Effector CD8-positive, alpha-beta T cell (primary cell): ENCODE results near the gene SH3BGR.
"Not testable (repeated sequence)": the region's sequence is repeated elsewhere in the genome, so short reads cannot be mapped to it uniquely, and the experiment has no call there.

Experiments used
- DNase-seq: peaks from one replicate; lab custom pipeline; 2025; lab: John Stamatoyannopoulos, UW

Gene SH3BGR

DNA sequence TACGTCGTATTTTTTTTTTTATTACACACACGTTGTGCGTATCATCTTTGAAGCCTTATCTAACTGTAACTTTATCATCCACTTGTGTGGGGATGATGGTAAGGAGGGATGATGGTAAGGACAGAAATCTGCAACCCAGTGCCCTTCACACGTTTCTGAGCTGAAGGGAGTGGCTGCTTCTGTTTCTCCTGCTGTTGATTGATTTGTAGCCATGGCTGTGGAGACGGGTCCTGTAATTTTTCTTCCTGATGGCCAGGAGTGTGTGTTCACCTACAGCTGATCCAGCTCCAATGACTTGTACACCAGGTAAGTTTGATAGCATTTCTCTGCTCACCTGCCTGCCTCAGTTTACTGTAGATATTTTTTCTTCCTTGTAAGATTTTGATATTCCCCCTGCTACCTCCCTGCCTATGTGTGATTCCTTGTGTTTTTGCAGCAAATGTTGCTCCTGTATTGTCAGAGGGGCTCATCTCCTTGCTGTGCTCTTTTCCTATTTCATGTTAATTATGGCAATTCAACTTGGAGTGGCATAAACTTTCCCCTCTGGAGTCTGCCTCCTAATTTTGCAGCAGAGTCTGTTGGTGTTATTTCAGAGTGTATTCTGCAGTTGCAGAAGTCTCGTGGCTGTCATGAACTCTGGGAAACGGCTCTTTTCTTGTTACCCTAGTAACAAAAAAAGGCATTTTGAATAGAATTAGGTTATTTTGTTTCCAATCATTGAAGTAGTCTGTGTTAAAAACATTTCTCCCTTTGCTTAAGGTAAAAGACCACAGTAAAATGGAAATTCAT, 64.1 kb downstream of the SH3BGR start:
- DNase-seq = no peak

DNA sequence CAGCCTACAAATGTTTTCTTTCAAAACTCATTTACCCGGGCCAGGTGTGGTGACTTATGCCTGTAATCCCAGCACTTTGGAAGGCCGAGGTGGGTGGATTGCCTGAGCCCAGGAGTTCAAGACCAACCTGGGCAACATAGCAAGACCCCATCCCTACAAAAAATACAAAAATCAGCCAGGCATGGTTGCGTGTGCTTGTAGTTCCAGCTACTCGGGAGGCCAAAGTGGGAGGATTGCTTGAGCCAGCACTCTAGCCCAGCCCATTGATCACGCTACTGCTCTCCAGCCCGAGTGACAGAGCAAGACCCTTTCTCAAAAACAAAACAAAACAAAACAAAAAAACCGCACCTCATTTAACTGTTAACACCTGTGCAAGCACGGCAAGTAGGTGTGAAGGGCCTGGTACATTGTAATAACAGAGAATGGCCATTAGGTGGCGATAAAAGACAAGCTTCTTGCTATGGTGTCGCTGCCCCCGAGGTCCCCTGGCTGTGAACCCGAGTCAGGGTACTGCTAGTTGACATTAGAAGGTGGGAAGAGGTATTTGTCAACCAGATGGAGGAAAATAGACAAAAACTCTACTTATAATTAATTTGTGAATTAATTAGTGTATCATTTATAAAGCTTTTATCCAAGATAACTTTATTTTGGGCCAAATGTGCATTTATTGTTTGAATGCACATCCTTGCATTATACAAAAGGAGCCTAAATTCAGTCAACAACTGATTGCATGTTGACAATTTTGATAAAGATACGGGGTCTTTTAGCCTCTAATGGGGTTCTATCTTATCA, 66.5 kb downstream of the SH3BGR start:
- peak; percentile 2 for DNase-seq

DNA sequence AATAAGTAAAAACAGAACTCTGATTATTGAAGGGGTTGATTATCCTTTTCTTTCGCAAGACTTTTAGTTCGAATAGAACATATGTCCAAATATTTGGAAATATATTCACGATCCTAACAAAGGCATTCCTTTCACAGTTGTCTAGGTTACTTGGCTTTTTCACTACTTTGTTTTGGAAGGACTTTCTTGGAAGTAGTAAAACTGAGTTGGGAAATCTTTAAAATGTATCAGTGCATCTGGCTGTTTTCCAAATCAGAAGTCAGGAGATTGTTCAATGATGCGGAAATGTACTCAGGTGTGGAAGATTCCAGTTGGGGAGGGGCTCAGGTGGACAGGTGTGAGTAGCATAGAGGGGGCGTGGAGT, 67.1 kb downstream of the SH3BGR start:
- DNase-seq = no peak

DNA sequence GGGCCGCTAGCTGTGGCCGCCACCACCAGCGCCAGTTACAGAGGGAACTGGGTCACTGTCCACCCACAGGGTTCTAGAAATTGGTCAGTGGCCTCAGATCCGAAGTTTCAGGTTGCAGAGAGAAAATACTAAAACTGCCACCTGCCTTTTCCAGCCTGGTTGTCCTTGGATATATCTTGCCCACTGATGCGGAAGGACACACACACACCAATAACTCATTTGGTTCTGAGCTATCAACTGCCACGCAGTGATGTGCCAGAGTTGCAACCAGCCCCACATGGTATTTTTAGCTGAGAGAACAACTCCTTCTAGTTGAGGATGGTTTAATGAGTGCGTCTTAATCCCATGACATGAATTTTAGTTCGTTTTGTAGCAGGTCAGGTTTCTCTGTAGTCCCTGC, 68.1 kb downstream of the SH3BGR start:
- DNase-seq = no peak

DNA sequence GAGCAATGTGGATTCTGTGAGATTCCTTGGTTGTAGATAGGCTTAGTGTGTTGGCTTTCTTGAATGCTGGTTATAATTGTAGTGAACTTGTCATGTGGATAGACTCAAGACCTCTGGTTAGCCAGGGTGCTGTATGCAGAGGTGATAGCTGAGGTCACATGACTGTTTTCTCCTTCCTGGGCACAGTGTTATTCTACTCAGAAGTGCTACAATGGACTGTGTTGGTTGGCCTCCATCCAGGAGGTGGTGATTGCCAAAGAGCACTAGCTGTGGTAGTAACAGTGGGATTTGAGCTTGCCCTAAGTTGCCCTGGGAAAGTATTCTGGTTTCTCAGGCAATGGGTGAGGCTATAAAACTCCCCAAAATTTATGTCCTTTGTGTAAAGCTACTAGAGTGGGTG, 71.6 kb downstream of the SH3BGR start:
- no peak for DNase-seq

DNA sequence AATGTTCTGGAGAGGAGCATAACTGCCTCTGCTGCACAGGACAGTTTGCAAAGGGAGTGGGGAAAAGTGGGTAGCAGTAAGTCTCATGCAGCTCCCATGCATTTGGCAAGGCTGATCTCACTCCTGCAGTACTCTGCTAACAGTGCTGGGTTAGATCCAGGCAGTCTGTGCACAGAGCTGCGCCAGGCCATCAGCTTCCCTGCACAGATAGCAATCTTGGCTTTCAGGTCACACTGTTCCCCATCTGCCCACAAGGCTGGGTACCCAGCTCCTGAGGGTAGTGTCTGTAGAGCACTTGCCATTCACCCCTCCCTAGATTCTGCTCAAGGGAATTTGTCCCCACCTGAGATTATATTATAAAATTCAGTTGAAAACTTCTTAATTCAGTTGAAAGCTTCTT, 72.1 kb downstream of the SH3BGR start:
- no peak for DNase-seq

DNA sequence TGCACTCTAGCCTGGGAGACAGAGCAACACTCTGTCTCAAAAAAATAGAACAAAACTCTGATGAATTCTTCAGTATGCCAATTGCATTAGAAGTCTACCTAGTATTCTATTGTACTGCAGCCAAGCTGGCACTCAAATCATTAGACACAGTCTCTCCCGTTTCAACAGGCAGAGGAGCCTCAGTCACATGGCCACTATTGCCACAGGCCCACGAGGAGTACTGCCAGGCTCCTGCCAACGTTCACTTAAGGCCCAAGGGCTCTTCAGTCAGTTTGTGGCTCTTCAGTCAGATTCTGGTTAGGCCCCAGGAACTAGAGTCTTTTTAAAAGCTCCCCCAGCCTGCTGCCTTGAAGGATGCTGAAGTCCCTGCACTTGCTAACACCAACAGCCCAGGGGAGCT, 73.4 kb downstream of the SH3BGR start:
- no peak for DNase-seq

DNA sequence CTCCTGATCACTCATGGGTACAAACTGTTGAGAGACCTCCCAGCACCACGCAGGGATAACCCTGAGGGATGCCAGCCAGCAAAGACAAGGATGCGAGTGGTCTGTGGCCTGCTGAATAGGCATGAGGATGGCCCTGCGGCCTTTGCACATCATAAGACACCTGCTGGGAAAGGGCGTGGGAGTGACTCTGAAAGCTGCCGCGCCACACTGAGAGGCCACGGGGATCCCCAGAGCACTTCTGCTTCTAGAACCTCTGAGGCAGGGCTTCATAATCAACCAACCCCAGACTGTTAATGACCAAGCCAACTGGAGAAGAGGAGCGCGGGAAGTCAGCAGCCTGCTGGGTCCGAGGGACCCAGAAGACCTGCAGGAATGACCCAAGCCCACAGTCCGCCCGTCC, 73.8 kb downstream of the SH3BGR start:
- DNase-seq = no peak

DNA sequence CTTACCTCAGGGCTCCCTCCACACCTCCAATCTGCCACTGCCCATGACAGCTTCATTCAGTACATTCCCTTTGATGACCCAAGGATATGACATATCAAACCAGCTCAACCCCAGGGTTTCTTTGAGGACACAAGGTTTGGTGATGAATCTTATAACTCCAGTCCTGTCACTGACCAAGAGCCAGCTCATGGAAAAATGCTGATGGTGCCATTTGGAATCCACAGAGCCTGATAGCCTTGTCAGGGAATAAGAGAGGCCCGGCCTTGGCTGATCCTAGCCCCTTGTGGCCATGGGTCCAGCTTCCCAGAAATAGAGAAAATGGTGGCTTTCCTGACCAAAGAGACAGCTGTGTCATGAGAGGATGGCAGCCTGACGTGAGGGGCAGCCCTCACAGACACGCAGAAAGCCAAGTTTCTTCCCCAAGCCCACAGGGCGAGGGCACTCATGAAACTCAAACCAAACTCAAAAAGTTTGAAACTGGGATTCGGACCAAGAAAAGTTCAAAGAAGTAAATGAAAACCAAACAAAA, 75.4 kb downstream of the SH3BGR start:
- DNase-seq = no peak

DNA sequence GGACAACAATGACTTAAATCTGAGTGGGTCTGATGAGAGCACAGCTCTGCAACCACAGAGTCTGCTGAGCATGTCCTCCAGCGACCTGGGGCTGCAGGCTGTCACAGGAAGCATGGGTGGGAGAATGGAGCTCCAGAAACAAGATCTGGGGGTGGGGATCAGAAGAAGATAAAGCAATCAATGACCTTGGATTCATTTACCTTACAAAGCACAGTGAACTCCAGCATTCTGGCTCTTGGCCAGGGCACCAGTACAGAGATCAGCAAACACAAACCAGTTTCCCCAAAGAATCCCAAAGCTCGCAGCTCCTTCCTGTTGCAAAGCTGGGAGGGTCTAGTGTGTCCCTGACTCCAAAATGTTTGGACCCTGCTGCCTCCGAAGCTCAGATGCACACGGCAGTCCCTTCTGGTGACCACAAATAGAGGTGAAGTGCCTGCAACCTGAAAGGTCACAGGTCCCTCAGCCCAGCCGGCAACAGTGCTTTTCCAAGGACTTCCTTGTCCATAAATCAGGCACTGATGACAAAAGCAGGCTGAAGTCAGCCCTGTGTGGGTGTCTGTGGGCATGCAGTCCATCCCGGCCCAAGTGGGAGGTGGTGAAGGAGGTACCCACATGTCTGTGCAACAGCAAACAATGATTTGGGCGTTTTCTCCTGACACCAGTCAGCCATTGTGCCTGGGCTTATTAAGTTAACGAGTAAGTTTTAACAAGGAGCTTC, 76.1 kb downstream of the SH3BGR start:
- no peak for DNase-seq

DNA sequence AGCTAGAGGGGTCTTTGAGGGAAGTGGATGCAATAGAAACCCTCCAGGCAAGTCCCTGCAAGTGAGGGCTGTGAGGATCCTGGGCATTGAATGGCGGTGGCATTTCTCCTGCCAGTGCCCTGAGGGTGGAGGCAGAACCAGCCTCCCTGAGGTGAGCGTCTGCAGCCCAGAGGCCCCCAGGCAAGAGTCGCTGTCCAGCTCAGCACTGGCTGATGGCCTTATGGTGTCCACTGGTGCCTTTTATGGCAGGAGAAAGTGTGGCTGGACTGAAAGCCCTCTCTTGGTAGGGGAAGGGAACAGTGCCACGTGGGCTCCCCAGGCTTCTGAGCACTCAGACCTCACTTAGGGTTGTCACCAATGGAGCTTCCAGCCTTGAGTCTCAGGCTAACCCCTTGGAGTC, 77.3 kb downstream of the SH3BGR start:
- DNase-seq = no peak

DNA sequence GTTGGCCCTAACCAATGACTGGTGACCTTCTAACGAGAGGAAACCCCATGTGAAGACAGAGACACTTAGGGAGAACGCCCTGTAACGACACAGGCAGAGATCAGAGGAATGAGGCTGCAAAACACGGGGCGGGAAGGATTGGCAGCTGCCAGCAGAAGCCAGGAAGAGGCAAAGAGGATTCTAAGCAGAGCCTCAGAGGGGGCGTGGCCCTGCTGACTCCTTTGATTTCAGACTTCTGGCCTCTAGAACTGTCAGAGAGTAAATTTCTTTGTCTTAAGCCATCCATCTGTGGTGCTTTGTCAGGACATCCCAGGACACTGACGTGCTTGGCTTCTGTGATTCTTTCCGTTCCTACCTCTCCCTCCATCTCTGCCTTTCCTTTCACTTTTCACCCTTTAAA, 79.3 kb downstream of the SH3BGR start:
- no peak for DNase-seq

DNA sequence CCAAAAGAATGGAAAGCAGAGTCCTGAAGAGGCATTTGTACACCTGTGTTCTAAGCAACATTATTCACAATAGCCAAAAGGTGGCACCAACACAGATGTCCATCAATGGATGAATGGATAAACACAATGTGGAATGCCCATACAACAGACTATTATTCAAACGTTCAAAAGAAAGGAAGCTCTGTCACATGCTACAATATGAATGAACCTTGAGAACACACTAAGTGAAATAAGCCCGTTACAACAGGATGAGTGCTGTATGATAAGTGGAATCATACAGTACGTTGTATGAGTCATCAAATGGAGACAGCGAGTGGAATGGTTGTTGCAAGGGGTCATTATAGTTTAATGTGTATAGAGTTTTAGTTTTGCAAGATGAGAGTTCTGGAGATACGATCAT, 80.1 kb downstream of the SH3BGR start:
- no peak for DNase-seq

DNA sequence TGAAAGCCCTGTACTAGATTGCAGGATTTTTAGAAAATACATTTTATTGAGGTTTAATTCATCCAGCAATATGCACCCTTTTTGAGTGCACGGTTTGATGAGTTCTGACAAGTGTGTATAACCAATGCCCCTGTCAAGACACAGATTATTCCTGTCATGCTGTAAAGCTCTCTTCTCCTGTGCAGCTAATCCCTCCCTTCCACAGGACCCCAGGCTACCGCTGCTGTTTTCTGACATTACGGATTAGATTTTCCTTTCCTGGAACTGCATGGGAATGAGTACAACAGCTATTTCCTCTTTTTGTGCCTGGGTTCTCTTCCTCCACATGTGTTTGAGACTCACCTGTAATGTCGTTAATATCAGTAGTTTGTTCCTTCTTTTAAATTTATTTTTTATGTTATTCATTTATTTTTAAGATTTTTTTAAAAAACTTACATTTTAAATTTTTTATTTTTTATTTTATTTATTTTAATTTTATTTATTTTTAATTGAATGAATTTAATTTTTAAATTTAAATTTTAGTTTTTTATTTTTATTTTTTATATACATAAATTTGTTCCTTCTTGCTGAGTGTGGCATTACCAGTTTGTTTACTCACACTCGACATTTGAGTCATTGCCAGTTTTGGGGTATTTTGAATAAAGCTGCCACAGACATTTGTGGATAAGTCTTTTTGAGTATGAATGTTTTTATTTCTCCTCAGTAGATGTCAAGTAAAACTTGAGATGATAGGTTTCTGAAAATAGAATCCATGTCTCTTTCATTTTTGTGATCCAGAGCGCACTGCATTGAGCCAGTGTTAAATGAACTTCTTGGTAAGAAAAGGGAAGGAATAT, 82.0 kb downstream of the SH3BGR start:
- DNase-seq = no peak

DNA sequence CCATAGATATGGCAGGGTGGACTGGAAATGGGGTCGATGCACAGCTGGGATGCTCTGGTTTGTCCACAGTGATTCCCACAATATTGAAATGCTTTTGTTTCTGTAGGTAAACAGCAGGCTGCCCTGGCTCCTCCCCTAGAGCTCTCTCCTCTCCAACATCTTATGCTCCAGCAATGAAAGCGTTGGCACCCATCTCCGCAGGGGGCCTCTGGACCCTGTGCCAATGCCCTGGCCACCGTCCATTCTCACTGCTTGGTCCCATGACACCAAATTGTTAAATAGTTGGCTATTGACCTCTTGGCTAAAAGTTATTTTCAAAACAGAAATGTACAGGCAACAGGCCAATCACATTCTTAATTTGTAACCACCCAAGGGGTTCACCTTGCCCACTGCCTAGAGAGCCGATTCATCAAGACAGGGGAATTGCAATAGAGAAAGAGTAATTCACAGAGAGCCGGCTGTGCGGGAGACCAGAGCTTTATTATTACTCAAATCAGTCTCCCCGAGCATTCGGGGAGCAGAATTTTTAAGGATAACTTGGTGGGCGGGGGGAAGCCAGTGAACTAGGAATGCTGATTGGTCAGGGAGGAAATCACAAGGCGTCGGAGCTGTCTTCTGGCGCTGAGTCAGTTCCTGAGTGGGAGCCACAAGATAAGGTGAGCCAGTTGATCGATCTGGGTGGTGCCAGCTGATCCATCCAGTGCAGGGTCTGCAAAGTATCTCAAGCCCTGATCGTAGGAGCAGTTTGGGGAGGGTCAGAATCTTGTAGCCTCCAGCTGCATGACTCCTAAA, 84.1 kb downstream of the SH3BGR start:
- DNase-seq = no peak

DNA sequence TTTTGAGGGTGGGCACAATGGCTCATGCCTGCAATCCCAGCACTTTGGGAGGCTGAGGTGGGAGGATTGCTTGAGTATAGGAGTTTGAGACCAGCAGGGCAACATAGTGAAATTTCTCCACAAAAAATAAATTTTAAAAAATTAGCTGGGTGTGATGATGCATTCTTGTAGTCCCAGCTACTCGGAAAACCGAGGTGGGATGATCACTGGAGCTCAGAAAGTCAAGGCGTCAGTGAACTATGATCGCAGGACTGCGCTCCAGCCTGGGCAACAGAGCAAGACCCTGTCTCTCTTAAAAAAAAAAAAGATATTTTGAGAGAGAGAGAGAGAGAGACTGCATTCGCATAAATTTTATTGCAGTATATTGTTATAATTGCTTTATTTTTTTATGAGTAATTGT, 85.1 kb downstream of the SH3BGR start:
- no peak for DNase-seq

DNA sequence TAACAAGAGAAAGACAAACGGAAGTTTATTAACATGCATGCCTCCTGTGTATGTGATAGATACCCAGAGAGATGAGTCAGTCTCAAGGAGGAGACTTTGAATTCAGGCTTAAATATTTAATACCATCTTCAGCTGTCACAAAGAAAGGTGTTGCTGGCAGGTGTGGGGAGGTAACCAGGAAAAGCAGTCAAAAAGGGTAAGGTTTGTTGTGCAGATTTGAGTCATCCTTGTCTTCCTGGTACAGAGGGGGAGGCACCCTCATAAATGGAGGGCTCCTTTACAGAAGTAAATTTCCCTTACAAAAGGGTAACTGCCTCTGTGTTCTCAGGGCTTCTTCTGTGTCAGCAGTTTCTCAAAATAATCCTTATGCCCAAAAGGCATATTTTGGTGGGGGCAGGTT, 85.8 kb downstream of the SH3BGR start:
- DNase-seq = no peak

DNA sequence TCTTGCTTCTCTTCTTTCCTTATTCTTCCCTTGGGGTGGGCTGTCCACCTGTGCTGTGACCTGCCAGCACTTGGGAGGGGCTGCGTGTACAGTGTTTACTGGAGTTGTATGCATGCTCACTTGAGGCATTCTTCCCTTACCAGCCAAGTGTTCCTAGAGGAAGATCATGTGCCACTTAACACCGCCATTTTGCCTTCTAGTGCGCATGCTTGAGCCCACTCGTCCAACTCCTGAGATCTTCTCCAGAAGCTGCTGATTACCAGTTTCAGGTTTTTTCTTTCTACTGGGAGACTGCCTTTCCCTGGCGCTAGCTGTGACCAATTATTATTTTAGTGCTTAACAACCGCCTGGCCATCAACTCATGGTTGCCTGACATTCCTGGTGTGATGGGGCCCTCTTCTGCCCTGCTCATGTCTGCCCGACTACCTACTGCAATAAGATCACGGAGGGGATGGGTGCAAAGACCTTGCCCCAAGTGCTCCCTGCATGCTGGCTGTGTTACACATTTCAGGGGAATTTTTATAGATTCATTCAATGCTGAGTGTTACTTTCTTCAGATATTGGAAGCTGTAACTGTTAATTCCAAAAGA, 86.8 kb downstream of the SH3BGR start:
- DNase-seq = no peak

DNA sequence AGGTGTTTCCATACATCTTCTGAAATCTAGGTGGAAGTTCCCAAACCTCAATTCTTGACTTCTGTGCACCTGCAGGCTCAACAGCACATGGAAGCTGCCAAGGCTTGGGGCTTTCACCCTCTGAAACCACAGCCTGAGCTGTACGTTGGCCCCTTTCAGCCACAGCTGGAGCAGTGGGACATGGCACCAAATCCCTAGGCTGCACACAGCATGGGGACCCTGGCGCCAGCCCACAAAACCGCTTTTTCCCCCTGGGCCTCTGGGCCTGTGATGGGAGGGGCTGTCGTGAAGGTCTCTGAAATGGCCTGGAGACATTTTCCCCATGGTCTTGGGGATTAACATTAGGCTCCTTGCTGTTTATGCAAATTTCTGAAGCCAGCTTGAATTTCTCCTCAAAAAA, 88.6 kb downstream of the SH3BGR start:
- not testable (repeated sequence) for DNase-seq

DNA sequence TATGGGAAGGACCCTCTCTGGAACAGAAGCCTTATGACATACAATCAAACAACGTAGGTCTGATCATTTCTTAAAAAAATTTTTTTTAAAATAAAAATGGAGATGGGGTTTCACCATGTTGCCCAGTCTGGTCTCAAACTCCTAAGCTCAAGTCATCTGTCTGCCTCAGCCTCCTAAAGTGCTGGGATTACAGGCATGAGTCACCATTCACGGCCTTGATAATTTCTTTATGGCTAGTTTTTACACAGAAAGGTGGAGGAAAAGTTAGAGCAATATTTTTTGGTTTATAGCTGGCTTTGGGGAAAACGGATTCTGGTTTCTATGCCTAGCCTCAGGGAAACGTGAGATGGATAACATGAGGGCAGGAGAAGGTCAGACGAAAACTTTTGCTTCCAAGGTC, 91.0 kb downstream of the SH3BGR start:
- DNase-seq = no peak

DNA sequence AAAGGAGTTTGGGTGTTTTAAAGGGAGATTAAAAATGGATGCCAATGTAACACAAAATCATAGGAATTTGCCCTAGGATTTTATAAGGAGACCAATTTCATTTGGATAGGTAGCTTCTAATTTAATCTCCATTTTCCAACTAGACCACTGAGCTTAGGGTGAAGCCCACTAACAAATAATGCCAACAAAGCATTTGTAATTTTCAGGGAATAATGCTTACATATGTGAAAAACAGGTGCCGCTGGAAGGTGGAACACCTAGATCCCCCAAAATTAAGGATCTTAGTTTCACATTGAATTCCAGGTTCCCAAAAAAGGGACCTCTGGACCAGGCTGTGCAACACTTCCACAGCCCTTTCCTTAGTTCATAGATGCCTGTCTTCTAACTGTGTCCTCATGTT, 94.8 kb downstream of the SH3BGR start:
- no peak for DNase-seq
